ENCODE results near the gene SLC17A4. TPM values are rescaled to one million over a fixed set of nuclear protein-coding genes. Genes with fewer than 3 reads are reported as not detected.

SLC17A4 gene
- not detected for total RNA-seq

GRCh38 chr6:25754535-25754934 lies at the start of gene SLC17A4:
TSS of gene SLC17A4 (plus strand) at chr6:25754742. CDS start at chr6:25761963, 7,221 bp downstream.
- H3K27me3 Mint-ChIP-seq = peaks cover 34% of the 10 kb centered on the region
- POLR2A ChIA-PET = no interaction called here
- no peaks in the 10 kb centered on the region for H3K4me1 Mint-ChIP-seq
- DNase-seq (no peak), ATAC-seq (ENCODE audit: low read depth) (no peak)
- H3K9me3 Mint-ChIP-seq = peaks cover 2% of the 10 kb centered on the region
- H3K4me3 Mint-ChIP-seq = no peak within 1 kb of the TSS
- no peak within 1 kb of the TSS for H3K27ac Mint-ChIP-seq
- no peaks in the 10 kb centered on the region for H3K36me3 Mint-ChIP-seq

- Mint-ChIP-seq H3K4me3 (no peak overlapping the region), H3K27me3 (peaks cover 28% of the 10 kb centered on the region), H3K36me3 (no peaks in the 10 kb centered on the region), H3K27ac (no peak overlapping the region), H3K9me3 (no peaks in the 10 kb centered on the region), H3K4me1 (no peaks in the 10 kb centered on the region)
- POLR2A ChIA-PET = no interaction called here
- no peak for ATAC-seq (ENCODE audit: low read depth)
- DNase-seq = no peak
Measured at GRCh38 chr6:25706314-25707014, 48.1 kb upstream of the SLC17A4 start.

- Mint-ChIP-seq H3K4me3 (no peak overlapping the region), H3K9me3 (no peaks in the 10 kb centered on the region), H3K27me3 (peaks cover 19% of the 10 kb centered on the region), H3K27ac (no peak overlapping the region), H3K36me3 (no peaks in the 10 kb centered on the region), H3K4me1 (peaks cover 1% of the 10 kb centered on the region)
- ATAC-seq (ENCODE audit: low read depth) = no peak
- no peak for DNase-seq
- POLR2A ChIA-PET = no interaction called here
Measured at GRCh38 chr6:25709761-25710160, 44.8 kb upstream of the SLC17A4 start.

GRCh38 chr6:25710287-25710686 lies 44.3 kb upstream of the SLC17A4 start:
- no peaks in the 10 kb centered on the region for H3K9me3 Mint-ChIP-seq
- DNase-seq (no peak), ATAC-seq (ENCODE audit: low read depth) (no peak)
- peaks cover 3% of the 10 kb centered on the region for H3K4me1 Mint-ChIP-seq
- no peak overlapping the region for H3K27ac Mint-ChIP-seq
- POLR2A ChIA-PET = no interaction called here
- H3K27me3 Mint-ChIP-seq = peaks cover 18% of the 10 kb centered on the region
- H3K36me3 Mint-ChIP-seq = no peaks in the 10 kb centered on the region
- H3K4me3 Mint-ChIP-seq = no peak overlapping the region

- POLR2A ChIA-PET = no interaction called here
- H3K27ac Mint-ChIP-seq = no peak overlapping the region
Measured at GRCh38 chr6:25713824-25714223, 40.7 kb upstream of the SLC17A4 start.

GRCh38 chr6:25714765-25715164 lies 39.8 kb upstream of the SLC17A4 start:
- H3K9me3 Mint-ChIP-seq = no peaks in the 10 kb centered on the region
- no peak overlapping the region for H3K27ac Mint-ChIP-seq
- H3K27me3 Mint-ChIP-seq = peaks cover 17% of the 10 kb centered on the region
- POLR2A ChIA-PET = no interaction called here
- DNase-seq = no peak
- no peak for ATAC-seq (ENCODE audit: low read depth)
- no peak overlapping the region for H3K4me3 Mint-ChIP-seq
- peaks cover 3% of the 10 kb centered on the region for H3K4me1 Mint-ChIP-seq
- H3K36me3 Mint-ChIP-seq = no peaks in the 10 kb centered on the region

More at GRCh38 chr6:25713824-25714223, 40.7 kb upstream of the SLC17A4 start:
- Mint-ChIP-seq H3K9me3 (no peaks in the 10 kb centered on the region), H3K36me3 (no peaks in the 10 kb centered on the region), H3K4me3 (no peak overlapping the region), H3K27me3 (peaks cover 11% of the 10 kb centered on the region), H3K4me1 (peaks cover 3% of the 10 kb centered on the region)
- ATAC-seq (ENCODE audit: low read depth) (no peak), DNase-seq (no peak)

- H3K4me3 Mint-ChIP-seq = no peak overlapping the region
- H3K4me1 Mint-ChIP-seq = peaks cover 3% of the 10 kb centered on the region
- no peaks in the 10 kb centered on the region for H3K9me3 Mint-ChIP-seq
- ATAC-seq (ENCODE audit: low read depth) = no peak
- POLR2A ChIA-PET = no interaction called here
- peaks cover 17% of the 10 kb centered on the region for H3K27me3 Mint-ChIP-seq
- no peaks in the 10 kb centered on the region for H3K36me3 Mint-ChIP-seq
- DNase-seq = no peak
- H3K27ac Mint-ChIP-seq = no peak overlapping the region
Measured at GRCh38 chr6:25715794-25716193, 38.7 kb upstream of the SLC17A4 start.

GRCh38 chr6:25717866-25718740 lies 36.4 kb upstream of the SLC17A4 start:
- ATAC-seq (ENCODE audit: low read depth) (no peak), DNase-seq (no peak)
- Mint-ChIP-seq H3K27ac (no peak overlapping the region), H3K36me3 (no peaks in the 10 kb centered on the region), H3K4me3 (no peak overlapping the region), H3K4me1 (peaks cover 3% of the 10 kb centered on the region), H3K27me3 (peaks cover 25% of the 10 kb centered on the region), H3K9me3 (no peaks in the 10 kb centered on the region)
- POLR2A ChIA-PET = no interaction called here

GRCh38 chr6:25726122-25726911 lies 28.2 kb upstream of the SLC17A4 start:
- Mint-ChIP-seq H3K27ac (no peak overlapping the region), H3K36me3 (no peaks in the 10 kb centered on the region), H3K9me3 (no peaks in the 10 kb centered on the region), H3K4me1 (no peaks in the 10 kb centered on the region), H3K4me3 (no peak overlapping the region), H3K27me3 (peaks cover 20% of the 10 kb centered on the region)
- ATAC-seq (ENCODE audit: low read depth) (no peak), DNase-seq (no peak)
- POLR2A ChIA-PET = no interaction called here

GRCh38 chr6:25727028-25727427 lies 27.5 kb upstream of the SLC17A4 start:
- no peaks in the 10 kb centered on the region for H3K9me3 Mint-ChIP-seq
- no peaks in the 10 kb centered on the region for H3K4me1 Mint-ChIP-seq
- ATAC-seq (ENCODE audit: low read depth) (no peak), DNase-seq (no peak)
- H3K4me3 Mint-ChIP-seq = no peak overlapping the region
- POLR2A ChIA-PET = no interaction called here
- H3K27me3 Mint-ChIP-seq = peaks cover 18% of the 10 kb centered on the region
- H3K36me3 Mint-ChIP-seq = no peaks in the 10 kb centered on the region
- no peak overlapping the region for H3K27ac Mint-ChIP-seq

- Mint-ChIP-seq H3K27me3 (peaks cover 35% of the 10 kb centered on the region), H3K4me3 (no peak overlapping the region), H3K4me1 (no peaks in the 10 kb centered on the region), H3K27ac (no peak overlapping the region), H3K9me3 (peaks cover 2% of the 10 kb centered on the region), H3K36me3 (no peaks in the 10 kb centered on the region)
- DNase-seq (no peak), ATAC-seq (ENCODE audit: low read depth) (no peak)
- POLR2A ChIA-PET = no interaction called here
Measured at GRCh38 chr6:25730907-25731306, 23.6 kb upstream of the SLC17A4 start.

GRCh38 chr6:25731721-25732120 lies 22.8 kb upstream of the SLC17A4 start:
- Mint-ChIP-seq H3K4me1 (no peaks in the 10 kb centered on the region), H3K9me3 (peaks cover 4% of the 10 kb centered on the region), H3K27me3 (peaks cover 41% of the 10 kb centered on the region), H3K27ac (no peak overlapping the region), H3K36me3 (no peaks in the 10 kb centered on the region), H3K4me3 (no peak overlapping the region)
- ATAC-seq (ENCODE audit: low read depth) (no peak), DNase-seq (no peak)
- POLR2A ChIA-PET = no interaction called here

- Mint-ChIP-seq H3K4me3 (no peak overlapping the region), H3K27ac (no peak overlapping the region), H3K27me3 (peaks cover 41% of the 10 kb centered on the region), H3K9me3 (peaks cover 7% of the 10 kb centered on the region), H3K4me1 (no peaks in the 10 kb centered on the region), H3K36me3 (no peaks in the 10 kb centered on the region)
- POLR2A ChIA-PET = no interaction called here
- DNase-seq (no peak), ATAC-seq (ENCODE audit: low read depth) (no peak)
Measured at GRCh38 chr6:25732468-25733198, 21.9 kb upstream of the SLC17A4 start.

Data from activated naive CD8-positive, alpha-beta T cell treated with anti-CD3 and anti-CD28 coated beads, Interleukin-2, amount 10 ng/mL, durations not matched to agents 7 days and 5 days (primary cell).